ENCODE data around the gene DMAP1. TPM values are rescaled to one million over a fixed set of nuclear protein-coding genes. Genes with fewer than 3 reads are reported as not detected.

The DMAP1 gene
- total and polyA plus RNA-seq, 2 of the 8 experiments (the other 6 are each of a cell fraction or from before 2014, with no cell fraction given): 36.4 to 42.4 TPM

DNA sequence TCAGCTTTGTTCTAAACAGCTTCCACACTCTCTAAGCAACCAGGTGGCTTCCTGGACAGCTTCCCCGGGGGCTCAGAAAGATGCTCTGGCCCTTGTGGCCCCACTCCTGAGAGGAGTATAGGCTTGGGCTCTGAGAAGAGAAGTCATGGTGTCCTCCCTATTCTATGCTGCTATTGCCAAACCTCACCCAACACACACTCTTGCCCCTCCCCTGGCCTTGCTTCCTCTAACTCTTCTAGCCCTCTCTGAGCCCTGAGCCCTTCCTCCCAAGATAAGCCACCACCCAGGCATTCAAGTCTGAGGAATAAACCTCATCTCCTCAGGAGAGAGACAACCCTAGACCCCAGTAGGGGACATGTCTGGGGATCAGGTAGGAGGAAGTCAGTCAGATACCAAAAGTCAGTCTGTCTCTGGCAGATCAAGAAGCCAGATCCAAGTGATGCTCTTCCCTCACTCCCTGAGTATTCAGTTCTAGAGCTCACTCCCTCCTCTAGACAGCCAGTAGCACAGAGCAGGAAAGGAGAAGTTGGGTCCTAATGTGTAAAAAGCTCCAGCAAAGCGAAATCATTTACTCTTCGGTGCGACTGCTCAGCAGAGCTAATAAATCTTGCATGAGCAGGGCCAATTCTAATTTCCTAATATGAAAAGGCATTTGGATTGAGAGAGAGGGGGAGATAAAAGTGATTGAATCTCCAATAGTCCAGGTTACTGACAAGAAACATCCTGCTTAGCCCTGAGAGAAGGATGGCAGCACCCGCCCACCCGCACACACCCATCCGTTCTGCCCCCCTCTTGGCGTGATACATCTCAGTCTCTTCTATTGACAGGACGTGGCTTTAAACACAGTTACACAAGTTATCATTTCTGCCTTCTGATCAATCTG is 50.5 kb downstream of the DMAP1 start:
- POLR2A ChIA-PET (ENCODE audit: partially characterized antibody): interaction anchor here (1.1 kb wide), 1 partner anchor 11 kb away, joined by 3 read pairs; no protein-coding TSS in a partner anchor
- 91% methylated on average over 9 of the region's 9 CpGs; no CpG with 5 or more reads in 1 of the 2 experiments for WGBS, 2 experiments (ENCODE audit: extremely low coverage in 1 of 2, insufficient coverage in 1 of 2, insufficient read length in 1 of 2, insufficient replicate concordance in 2 of 2, low coverage in 1 of 2, low lambda C conversion rate in 2 of 2, missing lambda C conversion rate in 1 of 2)

More for the DNA sequence above, 50.5 kb downstream of the DMAP1 start:
- H3K23me2 ChIP-seq (ENCODE audit: low read depth, low read length): no peaks in the 10 kb centered on the region
- H3K9me3 ChIP-seq (ENCODE audit: insufficient read depth in 2 of 2, low read depth in 1 of 2, low read length in 1 of 2): no peaks in the 10 kb centered on the region
- no peaks in the 10 kb centered on the region; the same call in none of the 2 replicates for H3K79me1 ChIP-seq (ENCODE audit: low read depth, low read length)
- no peak overlapping the region for H3K23ac ChIP-seq (ENCODE audit: insufficient read length)
- no peak overlapping the region for H3K18ac ChIP-seq (ENCODE audit: extremely low read depth, low read length)
- TF ChIP-seq RXRA (IDR thresholded peaks at IDR 0.05; ENCODE audit: insufficient read depth, low read depth, low read length) (no peak), NRF1 (IDR thresholded peaks at IDR 0.05; ENCODE audit: low read depth, low read length) (no peak), POLR2AphosphoS5 (IDR thresholded peaks at IDR 0.05; ENCODE audit: low read depth, low read length) (no peak), ASH2L (IDR thresholded peaks at IDR 0.05; ENCODE audit: low read length) (no peak)
- CTCF ChIA-PET (ENCODE audit: partially characterized antibody): interaction anchor here (0.6 to 7.9 kb wide), 10 partner anchors 8 to 50 kb away, joined by 3 to 33 read pairs (median 5); no protein-coding TSS in a partner anchor
- H3K4ac ChIP-seq (replicated peaks; ENCODE audit: insufficient read length, low read depth, low read length): no peak overlapping the region
- no peak overlapping the region for H3K56ac ChIP-seq (replicated peaks; ENCODE audit: insufficient read length, low read depth, low read length)
- H2BK20ac ChIP-seq (ENCODE audit: low read length): no peak overlapping the region
- no peaks in the 10 kb centered on the region for H3K27me3 ChIP-seq (replicated peaks in 1 of 4; ENCODE audit: control insufficient read depth in 3 of 4, extremely low read depth in 1 of 4, insufficient read depth in 3 of 4, low read length in 3 of 4)
- FAIRE-seq: no peak
- H3K36me3 ChIP-seq (ENCODE audit: control insufficient read depth in 2 of 4, insufficient read depth in 4 of 4, low read length in 3 of 4): no peaks in the 10 kb centered on the region
- no peak overlapping the region for H2BK120ac ChIP-seq (replicated peaks; ENCODE audit: low read depth, low read length)
- no peaks in the 10 kb centered on the region for H3K79me2 ChIP-seq (ENCODE audit: control insufficient read depth in 1 of 2, insufficient read depth in 2 of 2, low read length in 2 of 2)
- H2AK5ac ChIP-seq (ENCODE audit: low read depth, low read length): no peak overlapping the region
- no peak overlapping the region for H2BK15ac ChIP-seq (ENCODE audit: low read length)
- no peak for DNase-seq (ENCODE audit: low read depth in 1 of 2, low spot score in 2 of 2)
- H3K14ac ChIP-seq (ENCODE audit: insufficient read length): no peak overlapping the region
- H3K27ac ChIP-seq (ENCODE audit: low read depth, low read length): no peak overlapping the region
- no peak overlapping the region for H3K4me3 ChIP-seq (ENCODE audit: extremely low read depth in 1 of 4, insufficient read depth in 2 of 4, low read depth in 3 of 4, low read length in 4 of 4)
- H2BK5ac ChIP-seq (ENCODE audit: low read depth, low read length): no peak overlapping the region
- no peak overlapping the region for H2AFZ ChIP-seq (ENCODE audit: low read length)
- H3K4me1 ChIP-seq (replicated peaks in 1 of 4; ENCODE audit: control insufficient read depth in 3 of 4, insufficient read depth in 4 of 4, low read length in 3 of 4): peaks cover 1 to 13% (median 8%) of the 10 kb centered on the region in 4 experiments; a peak in 5 of 7 replicates
- H4K20me1 ChIP-seq (replicated peaks in 1 of 2; ENCODE audit: control insufficient read depth in 1 of 2, insufficient read depth in 2 of 2, low read length in 2 of 2): peaks cover 2 to 3% of the 10 kb centered on the region in 2 experiments
- H4K5ac ChIP-seq (ENCODE audit: insufficient read length, low read depth, low read length): no peak overlapping the region
- no peak overlapping the region for H4K91ac ChIP-seq (replicated peaks; ENCODE audit: insufficient read length, low read length)
- H3K9ac ChIP-seq (replicated peaks in 1 of 4; ENCODE audit: extremely low read depth in 1 of 4, low read depth in 3 of 4, low read length in 3 of 4): no peak overlapping the region
- no peak overlapping the region for H3K4me2 ChIP-seq (ENCODE audit: insufficient read depth in 1 of 2, low read depth in 2 of 2, low read length in 2 of 2)
- H2BK12ac ChIP-seq (ENCODE audit: low read depth, low read length): no peak overlapping the region
- H4K8ac ChIP-seq (ENCODE audit: extremely low read depth, insufficient read depth, low read length): no peak overlapping the region

All from H1 (cell line).